PC-3 (cell line): ENCODE data around the gene CPLANE1.
"Not testable (repeated sequence)": the region's sequence is repeated elsewhere in the genome, so short reads cannot be mapped to it uniquely, and the experiment has no call there.

Experiments used
- EZH2 ChIP-seq: fragments of 300-600 bp; sonication (generic); IDR thresholded peaks from one replicate; pipeline ENCODE4 v1.6.1; 2017; ENCODE audit warnings: antibody characterized with exemption, mild to moderate bottlenecking, low read length; ENCODE audit not compliant: unreplicated experiment
- EZH2phosphoT487 ChIP-seq: fragments of 300-600 bp; sonication (generic); IDR thresholded peaks from 2 replicates; pipeline ENCODE4 v1.6.1; 2018; ENCODE audit warnings: mild to moderate bottlenecking, antibody characterized with exemption, low read length, borderline replicate concordance
- TF ChIP-seq, protein P1 (sequence below): fragments of 300-600 bp; sonication (generic); conservative IDR thresholded peaks from 2 replicates; pipeline ENCODE4 v1.5.1; 2017; ENCODE audit warnings: antibody characterized with exemption, low read depth, mild to moderate bottlenecking, low read length

DNA sequence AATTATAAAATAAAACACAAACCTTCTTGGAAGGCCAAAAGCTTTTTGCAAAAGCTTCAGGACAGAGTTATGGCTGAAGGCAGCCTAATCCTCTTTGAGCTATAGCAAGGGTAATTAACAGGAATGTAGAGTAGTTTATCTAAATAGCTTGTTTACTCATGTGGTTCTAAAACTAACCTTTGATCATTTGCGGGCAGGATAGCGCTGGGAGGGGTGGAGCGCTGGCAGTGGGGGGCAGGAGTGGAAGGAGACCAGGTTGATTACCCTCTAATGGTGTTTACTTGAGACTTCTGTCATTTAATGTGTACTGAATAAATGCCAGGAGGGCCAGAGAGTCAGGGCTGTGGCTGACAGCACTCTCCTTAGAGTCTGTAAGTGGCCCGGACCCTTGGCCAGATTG is 155.4 kb downstream of the CPLANE1 start:
- TF ChIP-seq, protein P1, sequence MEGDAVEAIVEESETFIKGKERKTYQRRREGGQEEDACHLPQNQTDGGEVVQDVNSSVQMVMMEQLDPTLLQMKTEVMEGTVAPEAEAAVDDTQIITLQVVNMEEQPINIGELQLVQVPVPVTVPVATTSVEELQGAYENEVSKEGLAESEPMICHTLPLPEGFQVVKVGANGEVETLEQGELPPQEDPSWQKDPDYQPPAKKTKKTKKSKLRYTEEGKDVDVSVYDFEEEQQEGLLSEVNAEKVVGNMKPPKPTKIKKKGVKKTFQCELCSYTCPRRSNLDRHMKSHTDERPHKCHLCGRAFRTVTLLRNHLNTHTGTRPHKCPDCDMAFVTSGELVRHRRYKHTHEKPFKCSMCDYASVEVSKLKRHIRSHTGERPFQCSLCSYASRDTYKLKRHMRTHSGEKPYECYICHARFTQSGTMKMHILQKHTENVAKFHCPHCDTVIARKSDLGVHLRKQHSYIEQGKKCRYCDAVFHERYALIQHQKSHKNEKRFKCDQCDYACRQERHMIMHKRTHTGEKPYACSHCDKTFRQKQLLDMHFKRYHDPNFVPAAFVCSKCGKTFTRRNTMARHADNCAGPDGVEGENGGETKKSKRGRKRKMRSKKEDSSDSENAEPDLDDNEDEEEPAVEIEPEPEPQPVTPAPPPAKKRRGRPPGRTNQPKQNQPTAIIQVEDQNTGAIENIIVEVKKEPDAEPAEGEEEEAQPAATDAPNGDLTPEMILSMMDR = not testable (repeated sequence)
- TF ChIP-seq EZH2, EZH2phosphoT487: not testable (repeated sequence)
